Measurements from ENCODE around the gene FOXJ1.

- TF ChIP-seq CTCF (IDR thresholded peaks at IDR 0.05; ENCODE audit: poor library complexity) (no peak), EZH2 (IDR thresholded peaks at IDR 0.05; ENCODE audit: borderline replicate concordance) (no peak)
Observed at GRCh38 chr17:76149214-76149613, 8.2 kb upstream of the FOXJ1 start.
